ENCODE measurements around the gene CTNNBIP1.

The CTNNBIP1 gene

DNA sequence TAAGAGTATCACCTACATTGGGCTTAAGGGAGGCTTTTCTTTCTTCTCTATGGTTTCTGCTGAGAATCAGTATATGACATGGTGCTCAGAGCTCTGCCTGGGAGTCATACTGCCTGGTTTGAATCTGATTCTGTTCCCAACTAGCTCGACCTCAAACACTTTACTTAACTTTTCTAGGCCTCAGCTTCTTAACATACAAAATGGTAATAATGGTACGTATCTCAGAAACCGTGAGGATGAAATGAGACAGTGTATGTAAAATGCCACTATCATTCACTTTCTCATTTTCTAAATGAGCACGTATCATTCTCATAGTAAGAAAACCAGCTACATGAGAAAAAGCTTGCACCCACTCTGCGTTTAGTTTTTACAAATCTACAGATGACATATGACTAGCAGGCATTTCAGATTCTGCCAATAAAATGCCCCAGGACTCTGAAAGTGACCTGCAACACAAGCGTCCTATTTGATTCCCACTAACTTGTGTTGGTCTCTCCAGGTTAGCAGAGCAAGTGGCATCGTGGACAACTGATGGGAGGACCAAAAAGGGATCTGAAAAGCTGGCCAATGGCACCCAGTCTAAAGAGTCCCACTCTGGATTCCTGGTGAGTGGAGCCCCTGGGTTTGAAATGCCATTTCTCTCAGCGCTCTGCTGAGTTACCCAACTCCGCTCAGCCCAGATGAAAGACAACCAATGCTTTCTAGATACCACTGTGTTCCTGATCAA is 6.1 kb downstream of the CTNNBIP1 start:
- FAIRE-seq: no peak

DNA sequence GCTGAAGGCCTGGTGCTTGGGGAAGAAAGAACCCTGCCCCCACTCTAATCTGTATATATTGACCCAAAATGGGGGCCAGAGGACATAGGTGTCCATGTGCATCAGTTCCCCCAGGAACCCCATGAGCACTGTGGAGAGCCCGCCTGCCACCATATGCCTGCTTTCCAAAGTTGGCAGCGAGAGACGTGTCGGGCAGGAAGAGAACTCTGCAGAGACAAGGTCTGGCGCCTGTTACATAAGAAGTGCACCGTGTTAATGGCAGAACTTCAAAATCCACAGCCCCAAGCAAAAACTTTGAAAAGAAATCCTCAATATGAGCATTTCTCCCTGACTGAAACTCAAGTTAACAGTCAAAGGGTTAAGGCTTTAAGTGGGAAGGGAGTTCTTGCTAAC is 8.0 kb downstream of the CTNNBIP1 start:
- no peak for FAIRE-seq

DNA sequence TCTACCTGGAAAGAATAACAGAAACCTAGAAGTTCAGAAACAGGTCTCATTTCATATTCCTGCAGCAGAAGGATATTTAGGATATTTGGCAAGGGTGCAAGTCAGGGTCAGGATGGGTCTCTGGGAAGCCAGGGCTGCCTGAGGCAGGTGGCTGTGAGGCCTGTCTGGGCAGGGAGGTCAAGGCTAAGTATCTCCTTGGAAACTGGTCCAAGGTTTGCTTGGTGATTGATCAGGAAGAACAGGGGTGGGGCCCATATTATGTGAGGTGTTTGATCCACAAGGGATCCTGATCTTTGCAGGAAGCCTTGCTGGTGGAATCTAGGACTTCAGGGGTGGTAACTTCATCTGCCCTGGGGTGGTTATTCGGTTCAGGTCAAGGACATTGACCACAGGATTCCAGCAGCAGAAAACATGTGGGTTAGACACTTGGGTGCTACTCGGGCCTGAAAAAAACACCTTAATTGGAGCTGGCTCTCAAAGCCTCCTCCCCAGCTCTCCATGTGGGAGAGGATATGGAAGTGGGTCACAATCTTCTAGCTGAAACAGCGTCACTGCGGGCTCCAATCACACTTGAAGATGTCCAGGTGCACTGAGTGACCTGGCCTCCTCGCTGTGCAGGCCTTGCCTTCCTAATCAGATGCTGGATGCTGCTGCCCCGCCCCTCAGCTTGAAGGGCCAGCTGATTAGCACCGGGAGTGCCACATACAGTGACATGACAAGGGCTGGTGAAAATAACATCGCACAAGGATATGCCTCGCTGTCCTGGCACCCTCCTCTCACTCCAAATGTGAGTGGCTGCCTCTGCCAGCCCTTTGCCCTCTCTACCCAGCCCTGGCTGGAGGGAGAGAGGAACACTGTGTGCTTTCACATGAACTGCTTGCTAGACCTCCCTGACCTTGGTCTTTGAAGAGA is 8.7 kb downstream of the CTNNBIP1 start:
- no peak for FAIRE-seq

DNA sequence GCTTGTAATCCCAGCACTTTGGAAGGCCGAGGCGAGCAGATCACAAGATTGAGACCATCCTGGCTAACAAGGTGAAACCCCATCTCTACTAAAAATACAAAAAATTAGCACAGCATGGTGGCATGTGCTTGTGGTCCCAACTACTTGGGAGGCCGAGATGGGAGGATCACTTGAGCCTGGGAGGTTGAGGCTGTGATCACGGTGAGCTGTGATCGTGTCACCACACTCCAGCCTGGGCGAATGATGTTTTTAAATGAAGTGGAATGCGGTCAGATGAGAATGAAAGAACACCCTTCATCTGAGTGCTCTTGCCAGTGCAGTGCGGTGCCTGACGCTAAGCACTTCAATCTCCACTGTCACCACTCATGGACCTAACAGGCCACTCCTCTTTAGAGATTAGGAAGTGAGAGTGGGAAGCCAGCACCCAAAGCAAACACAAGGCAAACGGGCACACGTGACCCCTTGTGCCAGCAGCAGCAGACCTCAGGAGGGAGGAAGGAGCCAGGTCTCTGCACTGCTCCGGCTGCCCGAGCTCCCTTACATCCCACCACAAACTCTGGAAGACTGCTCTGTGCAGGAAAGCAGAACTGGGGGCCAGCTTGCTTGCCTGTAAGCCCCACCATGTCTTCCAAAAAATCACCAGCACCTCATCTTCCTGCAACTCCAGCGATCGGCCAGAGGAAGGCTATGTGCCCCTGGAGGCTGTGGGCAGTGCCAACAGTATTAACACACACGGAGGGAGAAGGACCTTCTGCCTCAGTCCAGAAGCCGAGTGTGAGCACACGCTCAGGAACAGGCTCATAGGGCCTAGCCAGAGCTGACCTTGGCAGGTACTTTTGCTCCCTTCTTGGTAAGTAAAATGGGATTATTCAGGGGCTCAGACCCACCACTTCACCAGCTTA is 9.7 kb downstream of the CTNNBIP1 start:
- FAIRE-seq: no peak

DNA sequence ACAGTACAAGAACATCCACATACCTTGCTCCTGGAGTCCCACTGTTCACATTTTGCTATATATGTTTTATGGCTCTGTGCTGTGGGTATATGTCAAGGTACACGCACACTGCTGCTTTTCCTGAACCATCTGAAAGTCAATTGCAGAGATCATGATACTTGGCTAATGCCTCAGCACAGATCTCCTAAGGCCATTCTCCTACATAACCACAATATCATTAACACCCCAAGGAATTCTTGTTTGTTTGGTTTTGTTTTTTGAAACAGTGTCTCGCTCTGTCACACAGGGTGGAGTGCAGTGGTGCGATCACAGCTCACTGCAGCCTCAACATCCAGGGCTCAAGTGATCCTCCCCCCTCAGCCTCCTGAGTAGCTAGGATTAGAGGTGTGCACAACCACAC is 16.0 kb downstream of the CTNNBIP1 start:
- FAIRE-seq: no peak

DNA sequence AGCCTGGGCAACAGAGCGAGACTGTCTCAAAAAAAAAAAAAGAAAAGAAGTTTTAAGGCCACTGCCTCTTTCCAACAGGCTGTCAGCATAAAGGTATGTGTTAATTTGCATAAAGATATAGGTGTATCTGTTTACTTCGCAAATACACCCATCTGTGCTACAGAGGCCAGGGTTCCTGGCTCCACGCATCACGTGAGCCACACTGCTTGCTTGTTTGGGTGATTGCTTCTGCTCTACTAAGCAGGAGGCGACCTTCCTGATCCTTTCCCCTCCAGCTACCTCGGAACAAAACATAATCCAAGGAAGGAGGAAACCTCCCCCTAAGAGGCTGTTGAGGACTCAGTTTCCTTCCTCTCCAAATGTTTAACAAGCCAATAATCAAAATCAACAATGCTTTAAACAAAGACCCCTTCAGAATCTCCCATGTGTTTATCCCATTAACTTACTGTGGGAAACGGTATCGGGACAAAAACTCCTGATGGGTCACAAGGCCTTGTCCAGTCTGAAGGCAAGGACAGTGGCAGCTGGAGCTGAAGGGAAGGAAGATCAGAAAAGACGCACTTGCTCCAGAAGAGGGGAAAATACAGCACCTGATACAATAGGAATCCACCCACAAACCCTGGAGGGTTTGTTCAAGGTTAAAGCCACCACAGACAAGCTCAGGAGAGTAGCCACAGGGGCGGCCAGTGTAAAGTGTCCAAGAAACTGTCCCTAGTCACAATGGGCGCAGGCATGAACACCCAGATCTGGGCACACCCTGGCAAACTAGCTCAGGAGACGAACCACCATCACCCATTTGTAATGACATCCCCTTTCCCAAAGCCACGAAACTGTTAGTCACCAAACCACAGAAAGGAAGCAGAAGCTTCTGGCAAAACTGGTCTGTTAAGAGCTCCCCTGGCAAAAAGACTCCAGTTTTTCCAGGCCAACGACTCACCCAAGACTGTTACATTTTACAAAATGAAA is 17.2 kb downstream of the CTNNBIP1 start:
- FAIRE-seq: no peak

DNA sequence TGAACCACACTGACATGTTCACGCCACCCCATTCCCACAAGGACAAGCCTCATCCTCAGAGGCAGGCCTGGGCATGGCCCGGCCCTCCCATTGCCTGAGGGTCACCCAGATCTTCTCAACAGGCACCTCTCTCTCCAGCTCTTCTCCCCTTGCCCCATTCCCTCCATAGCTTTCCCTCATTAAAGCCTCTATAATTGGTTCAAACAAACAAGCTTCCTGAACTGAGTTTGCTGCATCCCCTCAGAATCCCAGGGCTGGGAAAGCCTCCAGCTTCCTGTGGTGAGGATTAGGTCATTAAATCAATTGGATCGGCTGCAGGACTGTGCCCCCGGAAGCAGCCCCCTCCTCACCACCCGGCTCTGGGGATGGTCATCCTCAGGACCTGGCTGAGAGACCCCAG is 18.9 kb downstream of the CTNNBIP1 start:
- no peak for FAIRE-seq

DNA sequence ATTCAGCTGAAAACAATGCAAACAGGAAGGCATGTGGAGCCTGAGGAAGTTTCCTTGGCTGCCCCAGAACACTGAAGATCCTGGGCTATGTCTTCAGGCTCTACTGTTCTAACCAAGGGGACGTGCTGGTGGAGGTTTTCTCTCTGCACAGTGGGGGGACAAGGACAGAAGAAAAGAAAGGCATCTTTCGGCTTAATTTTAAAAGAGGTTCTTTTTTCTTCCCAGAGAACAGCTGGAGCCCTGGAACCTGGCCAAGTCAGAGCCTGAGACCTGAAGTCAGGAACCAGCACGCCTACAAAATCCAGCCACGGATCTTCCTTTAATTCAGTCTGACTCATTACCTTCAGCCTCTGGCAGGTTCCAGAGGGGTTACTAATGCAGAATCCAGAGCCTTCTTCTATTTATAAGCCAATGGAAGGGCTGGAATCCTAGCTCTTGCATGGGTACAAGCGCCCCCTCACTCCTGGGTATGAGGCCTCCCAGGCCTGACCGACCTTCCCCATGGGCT is 19.8 kb downstream of the CTNNBIP1 start:
- no peak for FAIRE-seq

DNA sequence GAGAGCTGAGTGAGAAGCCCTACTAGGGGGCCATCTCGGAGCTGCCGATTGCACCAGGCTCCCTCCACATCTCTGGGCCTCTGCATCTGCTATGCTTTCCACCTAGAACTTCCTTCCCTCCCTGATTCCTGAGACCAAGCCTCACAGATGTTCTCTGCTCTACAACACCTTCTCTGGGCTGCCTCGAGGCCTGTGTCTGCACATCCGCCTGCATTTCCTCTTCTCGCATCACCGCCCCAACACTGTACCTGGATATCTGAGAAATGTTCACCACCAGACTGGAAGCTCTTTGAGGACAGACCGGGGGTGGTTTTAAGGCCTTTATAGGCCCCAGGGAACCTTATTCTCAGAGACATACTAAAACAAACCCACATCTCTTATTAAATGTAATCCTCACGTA is 20.7 kb downstream of the CTNNBIP1 start:
- FAIRE-seq: no peak

DNA sequence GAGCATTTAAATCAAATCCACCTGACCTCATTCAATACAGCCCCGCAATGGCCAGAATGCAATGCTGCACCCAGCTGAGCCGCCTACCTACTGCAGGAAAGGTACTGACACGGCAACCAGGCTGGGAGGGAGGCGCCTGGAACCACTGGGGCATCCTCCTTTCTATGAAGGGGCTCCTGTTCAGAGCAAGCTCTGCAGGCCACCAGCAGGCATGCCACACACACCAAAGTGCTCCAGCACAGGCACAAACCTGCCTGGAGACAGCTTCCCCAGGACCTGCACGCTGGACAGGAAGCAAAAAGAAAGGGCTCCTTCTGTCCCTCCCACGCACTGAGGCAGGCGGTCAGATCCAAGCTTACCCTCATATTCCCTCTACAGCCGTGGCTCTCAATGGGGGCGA is 21.2 kb downstream of the CTNNBIP1 start:
- no peak for FAIRE-seq

DNA sequence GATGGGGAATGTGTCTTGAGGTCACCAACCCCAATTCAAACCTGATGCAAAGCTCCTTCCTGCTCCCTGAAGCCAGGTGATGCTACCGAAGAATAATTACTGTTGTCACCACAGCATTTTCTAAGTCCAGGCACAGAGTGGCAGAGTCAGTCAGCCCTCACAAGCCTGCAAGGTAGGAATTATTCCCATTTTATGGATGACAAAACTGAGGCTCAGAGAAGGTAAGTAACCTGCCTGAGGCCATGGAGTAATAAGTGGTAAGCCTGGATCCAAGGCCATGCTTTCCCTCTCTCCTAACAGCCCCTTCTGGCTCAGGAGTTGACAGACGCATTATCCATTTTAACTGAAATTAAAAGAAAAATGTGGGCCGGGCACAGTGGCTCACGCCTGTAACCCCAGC is 23.0 kb downstream of the CTNNBIP1 start:
- FAIRE-seq: no peak

DNA sequence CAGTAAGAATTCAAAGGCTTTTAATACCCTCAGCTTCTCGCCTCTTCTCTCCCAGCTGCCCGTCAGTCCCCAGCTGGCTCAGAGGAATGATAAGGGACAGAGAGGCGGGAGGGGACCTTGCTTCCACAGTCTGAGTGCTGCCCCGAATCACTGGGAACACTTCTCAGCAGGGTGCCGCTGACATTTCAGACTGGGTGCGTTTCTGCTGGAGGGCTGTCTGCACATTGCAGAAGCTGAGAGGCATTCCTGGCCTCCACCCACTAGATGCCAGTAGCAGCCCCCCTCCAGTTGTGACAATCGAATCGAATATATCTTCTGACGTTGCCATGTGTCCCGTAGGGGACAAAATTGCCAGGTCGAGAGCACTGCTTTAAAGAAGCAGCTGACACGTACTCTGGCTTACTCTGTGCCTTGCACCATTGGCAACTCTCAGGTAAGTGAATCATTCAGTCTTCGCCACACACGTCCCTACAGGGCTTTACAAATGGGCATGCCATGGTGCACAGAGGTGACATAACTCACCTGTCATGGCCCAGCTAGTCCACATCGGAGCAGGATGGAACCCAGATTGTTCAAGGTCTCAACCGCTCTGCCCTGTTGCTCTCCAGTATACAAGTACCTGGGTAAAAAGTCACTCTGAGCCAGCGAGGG is 23.9 kb downstream of the CTNNBIP1 start:
- FAIRE-seq: no peak

DNA sequence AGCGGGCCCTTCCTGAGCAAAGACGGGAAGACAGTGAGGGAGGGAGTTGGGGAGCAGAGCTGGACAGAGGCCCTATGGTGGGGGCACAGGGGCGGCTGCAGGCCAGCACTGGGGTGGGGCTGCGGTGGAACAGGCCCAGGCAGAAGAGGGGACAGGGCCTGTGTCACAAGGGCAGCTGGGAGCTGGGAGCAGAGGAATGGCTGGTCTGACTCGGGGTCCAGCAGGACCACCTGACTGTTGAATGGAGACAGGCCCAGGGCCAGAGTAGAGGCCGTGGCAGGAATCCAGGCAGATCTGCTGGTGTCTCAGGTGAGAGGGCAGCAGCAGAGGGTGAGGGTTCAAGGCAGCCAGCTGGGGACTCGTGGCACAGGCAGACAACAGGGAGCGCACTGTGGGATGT is 25.3 kb downstream of the CTNNBIP1 start:
- FAIRE-seq: no peak

DNA sequence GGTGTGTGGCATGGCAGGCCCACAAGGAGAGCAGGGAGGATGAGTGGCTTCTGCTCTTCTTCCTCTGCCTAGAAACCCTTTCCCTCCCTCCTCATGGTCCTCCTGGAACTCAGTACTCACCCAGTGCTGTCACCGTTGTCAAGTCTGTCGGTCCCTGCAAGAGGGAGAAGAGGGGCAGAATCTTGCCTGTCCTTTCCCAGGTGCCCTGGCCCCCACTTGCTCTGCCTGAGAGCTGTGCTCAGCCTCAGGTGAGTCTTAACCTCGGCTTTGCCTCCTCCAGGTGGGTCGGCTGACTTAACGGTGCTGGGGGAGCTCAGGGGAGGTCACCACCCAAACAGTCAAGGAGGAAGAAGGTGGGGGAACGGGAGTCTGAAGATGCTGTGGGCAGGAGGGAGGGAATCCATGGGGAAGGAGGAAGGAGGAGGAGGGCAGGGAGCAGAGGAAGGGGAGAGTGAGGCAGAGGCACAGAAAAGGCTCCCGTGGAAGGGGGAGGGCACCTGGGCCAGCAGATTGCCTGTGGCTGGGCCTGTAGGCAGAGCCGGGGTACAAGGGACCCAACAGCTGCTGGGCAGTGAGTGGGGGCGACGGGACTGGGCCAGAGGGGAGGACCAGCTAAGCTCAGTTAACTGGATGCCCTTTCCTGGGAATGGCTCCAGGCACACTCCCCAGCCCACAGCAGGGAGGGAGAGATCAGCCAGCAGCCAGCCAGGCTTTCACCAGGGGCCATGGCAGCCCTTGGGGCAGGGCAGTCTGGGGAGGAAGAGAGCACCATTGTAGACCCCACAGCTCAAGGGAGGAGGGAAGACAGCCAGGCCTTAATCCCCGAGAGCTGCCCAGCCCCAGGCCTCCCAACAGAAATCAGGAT is 26.3 kb downstream of the CTNNBIP1 start:
- FAIRE-seq: no peak

DNA sequence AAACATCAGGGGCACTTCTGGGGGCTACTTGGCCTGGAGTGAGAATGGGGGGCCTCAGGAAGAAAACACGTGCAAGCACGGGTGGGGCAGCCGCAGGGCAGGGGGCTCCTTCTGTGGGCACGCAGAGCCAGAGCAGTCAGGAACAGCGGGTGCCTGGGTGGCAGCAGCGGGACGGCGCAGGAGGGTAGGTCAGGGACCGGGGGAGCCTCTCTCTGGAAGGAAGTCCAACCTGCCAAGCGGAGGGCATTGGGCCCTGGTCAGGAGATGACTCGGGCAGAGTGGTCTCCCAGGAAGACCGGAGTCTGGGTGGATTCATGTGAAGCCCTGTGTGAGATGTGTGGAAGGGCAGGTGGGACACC is 27.1 kb downstream of the CTNNBIP1 start:
- FAIRE-seq: no peak

DNA sequence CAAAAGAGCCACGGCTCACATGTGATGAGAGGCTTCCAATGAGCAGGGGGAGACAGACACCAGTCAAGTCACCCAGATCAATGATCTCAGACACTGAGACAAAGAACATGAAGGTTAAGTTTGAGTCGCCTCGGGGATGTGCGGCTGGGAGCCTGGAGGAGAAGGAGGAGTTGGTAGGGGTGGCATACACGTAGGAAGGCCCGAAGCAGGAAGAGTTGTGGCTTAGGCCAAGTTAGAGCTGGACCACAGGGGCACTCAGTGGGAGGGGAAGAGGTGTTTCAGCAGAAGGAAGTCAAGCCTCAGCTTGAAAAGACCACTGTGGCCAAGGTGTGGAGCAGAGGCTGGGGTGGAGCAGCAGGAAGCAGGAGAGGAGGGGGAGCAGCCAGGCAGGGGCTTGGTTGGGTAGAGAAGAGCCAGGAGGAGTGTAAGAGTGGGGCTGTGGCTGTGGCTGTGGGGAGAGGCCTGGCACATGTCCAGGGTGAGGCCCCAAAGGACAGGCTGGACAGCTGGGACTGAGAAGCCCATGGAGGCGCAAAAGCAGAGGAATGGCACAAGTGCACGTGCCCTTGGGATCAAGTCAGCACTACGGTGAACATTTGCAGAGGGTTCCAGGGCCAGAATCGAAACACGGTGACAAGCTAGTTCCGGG is 27.6 kb downstream of the CTNNBIP1 start:
- no peak for FAIRE-seq

DNA sequence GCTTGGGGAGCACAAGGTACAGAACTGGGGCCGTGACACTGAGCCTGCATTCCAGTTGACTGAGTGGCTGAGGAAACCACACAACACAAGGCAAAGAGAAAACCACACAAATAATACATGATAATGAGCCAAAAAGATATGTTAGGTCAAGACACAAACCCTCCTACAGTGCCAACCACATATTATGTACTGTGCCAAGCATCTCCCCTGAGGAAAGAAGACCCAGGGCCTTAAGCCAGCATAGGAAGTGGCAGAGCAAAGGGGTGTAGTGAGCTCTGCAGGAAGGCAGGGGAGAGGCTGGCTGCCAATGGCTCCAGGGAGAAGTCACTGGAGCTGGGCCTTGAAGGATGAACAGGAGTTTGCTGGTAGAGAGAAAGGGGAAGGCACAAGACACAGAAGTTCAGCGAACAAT is 28.2 kb downstream of the CTNNBIP1 start:
- no peak for FAIRE-seq

DNA sequence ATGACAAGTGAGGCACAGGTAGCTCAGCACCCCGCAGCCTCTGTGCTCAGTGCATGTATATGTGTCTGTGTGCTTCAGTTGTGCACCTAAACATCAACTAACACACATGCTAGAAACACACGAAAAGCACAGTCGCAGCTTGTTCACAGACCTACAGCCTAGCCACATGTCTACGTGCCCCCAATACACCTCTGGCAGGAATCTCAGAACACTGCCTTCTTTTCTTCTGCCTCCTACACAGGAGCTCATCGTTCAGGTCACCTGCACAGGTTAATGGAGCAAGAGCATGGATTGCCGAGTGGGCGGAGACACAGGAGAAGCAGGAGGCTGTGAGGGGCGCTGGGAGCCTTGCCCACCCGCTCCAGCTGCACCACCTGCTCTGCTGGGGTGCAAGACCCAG is 31.7 kb downstream of the CTNNBIP1 start:
- no peak for FAIRE-seq

DNA sequence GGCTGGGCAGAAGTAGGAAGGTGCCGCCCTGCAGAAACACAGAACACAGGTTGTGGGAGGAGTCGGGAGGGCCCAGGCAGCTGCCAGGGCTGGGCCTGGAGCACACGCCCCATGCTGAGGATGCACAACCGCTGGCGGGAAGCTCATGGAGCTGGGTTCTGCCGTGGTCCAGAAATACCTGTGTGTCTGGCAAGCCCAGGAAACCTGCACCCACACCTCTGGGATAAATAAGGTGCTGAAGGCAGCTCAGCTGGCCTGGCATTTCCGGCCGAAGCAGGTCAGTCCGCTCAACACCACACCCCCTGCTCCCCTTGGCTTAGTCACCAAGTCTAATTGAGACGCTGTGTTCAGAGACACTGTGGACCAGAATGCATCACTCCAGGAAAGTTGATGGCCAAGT is 32.1 kb downstream of the CTNNBIP1 start:
- FAIRE-seq: no peak

DNA sequence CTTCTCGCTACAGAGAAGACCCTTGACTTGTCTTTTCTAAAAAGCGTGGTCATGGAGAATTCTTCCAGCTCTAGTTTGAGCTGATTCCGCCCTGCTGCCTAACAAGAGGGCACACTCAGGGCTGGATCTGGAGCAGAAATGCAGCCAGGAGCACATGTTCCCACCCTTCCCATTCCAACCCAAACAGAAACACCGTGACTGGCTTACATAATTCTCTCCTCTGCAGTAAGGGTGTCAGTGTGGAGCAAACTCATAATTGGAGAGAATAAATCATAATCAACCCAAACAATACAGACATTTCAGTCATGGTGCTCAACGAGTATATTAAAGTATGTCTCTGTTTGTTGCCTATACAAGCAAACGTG is 34.5 kb downstream of the CTNNBIP1 start:
- no peak for FAIRE-seq

All from colon (tissue), 2 donors.